ENCODE results near the gene PBX3.

PBX3 gene

GRCh38 chr9:125867751-125868415, 120.7 kb downstream of the PBX3 start:
- no peak for DNase-seq (ENCODE audit: low spot score)
- TF ChIP-seq, protein P1, sequence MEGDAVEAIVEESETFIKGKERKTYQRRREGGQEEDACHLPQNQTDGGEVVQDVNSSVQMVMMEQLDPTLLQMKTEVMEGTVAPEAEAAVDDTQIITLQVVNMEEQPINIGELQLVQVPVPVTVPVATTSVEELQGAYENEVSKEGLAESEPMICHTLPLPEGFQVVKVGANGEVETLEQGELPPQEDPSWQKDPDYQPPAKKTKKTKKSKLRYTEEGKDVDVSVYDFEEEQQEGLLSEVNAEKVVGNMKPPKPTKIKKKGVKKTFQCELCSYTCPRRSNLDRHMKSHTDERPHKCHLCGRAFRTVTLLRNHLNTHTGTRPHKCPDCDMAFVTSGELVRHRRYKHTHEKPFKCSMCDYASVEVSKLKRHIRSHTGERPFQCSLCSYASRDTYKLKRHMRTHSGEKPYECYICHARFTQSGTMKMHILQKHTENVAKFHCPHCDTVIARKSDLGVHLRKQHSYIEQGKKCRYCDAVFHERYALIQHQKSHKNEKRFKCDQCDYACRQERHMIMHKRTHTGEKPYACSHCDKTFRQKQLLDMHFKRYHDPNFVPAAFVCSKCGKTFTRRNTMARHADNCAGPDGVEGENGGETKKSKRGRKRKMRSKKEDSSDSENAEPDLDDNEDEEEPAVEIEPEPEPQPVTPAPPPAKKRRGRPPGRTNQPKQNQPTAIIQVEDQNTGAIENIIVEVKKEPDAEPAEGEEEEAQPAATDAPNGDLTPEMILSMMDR (IDR thresholded peaks at IDR 0.05; ENCODE audit: extremely low read depth, missing control alignments) = no peak

GRCh38 chr9:125878164-125878631, 131.0 kb downstream of the PBX3 start:
- no peak for DNase-seq (ENCODE audit: low spot score)
- TF ChIP-seq, protein P1 (IDR thresholded peaks at IDR 0.05; ENCODE audit: extremely low read depth, missing control alignments) = no peak

GRCh38 chr9:125881042-125881441, 133.9 kb downstream of the PBX3 start:
- DNase-seq (ENCODE audit: low spot score) = no peak
- TF ChIP-seq, protein P1 (IDR thresholded peaks at IDR 0.05; ENCODE audit: extremely low read depth, missing control alignments) = no peak

DNA sequence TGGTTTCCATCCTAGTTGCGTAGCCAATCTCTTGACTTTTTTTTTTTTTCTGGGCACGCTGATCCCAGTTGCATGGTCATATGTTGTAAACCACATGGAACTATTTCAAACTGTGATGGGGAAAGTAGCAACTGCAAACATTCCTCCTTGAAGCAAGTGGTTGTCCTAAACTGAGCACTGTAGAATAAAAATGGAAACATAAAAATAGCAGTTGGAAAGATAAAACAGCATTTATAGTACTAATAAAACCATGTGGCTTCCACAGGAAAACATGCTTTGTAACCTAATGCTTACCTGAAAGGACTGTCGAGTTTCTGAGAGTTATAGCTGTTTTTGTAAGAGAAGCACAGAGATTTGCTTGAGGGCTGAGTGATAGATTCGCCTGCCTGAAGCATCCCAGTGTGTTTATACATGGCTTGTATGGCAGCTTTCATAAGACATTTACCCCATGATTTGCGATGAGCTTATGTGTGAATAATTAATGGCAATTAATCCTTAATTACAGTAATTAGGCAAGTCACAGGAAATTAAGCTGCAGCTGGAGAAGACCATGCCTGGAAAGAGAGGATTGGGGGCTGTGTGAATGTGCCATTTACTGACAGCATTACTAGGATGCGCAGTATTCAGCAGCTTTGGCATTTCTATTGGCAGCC, 136.5 kb downstream of the PBX3 start:
- TF ChIP-seq, protein P1 (IDR thresholded peaks at IDR 0.05; ENCODE audit: extremely low read depth, missing control alignments) = no peak
- DNase-seq (ENCODE audit: low spot score) = no peak

DNA sequence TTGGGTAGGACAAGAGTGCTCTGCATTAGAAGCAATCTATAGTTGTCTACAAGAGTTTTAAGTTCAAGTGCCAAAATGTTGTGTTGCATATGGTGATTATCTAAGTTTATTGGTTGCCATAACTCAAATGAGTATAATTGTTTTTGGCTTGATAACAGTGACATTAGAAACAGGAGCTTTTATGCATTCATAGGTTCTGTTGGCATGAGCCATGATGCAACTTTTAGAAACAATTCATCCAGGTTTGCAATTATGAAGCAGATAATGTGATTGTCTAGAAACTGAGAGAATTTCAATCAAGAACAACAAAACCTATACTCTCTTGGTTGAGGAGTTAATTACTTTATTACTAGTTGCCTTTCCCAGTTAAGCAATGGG, 137.0 kb downstream of the PBX3 start:
- TF ChIP-seq, protein P1 (IDR thresholded peaks at IDR 0.05; ENCODE audit: extremely low read depth, missing control alignments) = no peak

GRCh38 chr9:125885405-125886034, 138.3 kb downstream of the PBX3 start:
- TF ChIP-seq, protein P1 (IDR thresholded peaks at IDR 0.05; ENCODE audit: extremely low read depth, missing control alignments) = no peak
- no peak for DNase-seq (ENCODE audit: low spot score)

More for the DNA sequence above, 137.0 kb downstream of the PBX3 start:
- DNase-seq (ENCODE audit: low spot score) = no peak

DNA sequence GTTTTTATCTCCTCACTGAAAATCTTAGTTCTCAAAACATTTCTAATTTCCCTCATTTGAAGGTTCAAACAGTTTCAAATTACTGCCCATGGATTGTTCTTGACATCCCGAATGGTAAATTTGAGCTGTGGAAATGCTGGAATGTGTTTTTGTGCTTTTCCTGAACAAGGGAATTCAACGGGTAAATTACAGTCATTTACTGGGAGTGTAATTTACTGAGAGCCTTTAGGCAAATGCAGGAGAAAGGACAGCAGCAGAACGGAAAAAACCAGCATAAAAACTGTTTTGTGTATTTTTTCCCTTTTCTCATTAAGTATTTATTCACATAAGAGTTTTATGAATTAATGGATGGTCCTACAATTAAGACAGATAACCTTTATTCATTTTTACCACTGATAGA, 139.2 kb downstream of the PBX3 start:
- TF ChIP-seq, protein P1 (IDR thresholded peaks at IDR 0.05; ENCODE audit: extremely low read depth, missing control alignments) = no peak
- no peak for DNase-seq (ENCODE audit: low spot score)

Measured in GM20000 (cell line).